Cortex of kidney (tissue), 1 donor: ENCODE results near the gene AGTRAP.

Source experiments
- DNase-seq: peaks from one replicate; lab custom pipeline; 2025; lab: John Stamatoyannopoulos, UW

Gene AGTRAP

DNA sequence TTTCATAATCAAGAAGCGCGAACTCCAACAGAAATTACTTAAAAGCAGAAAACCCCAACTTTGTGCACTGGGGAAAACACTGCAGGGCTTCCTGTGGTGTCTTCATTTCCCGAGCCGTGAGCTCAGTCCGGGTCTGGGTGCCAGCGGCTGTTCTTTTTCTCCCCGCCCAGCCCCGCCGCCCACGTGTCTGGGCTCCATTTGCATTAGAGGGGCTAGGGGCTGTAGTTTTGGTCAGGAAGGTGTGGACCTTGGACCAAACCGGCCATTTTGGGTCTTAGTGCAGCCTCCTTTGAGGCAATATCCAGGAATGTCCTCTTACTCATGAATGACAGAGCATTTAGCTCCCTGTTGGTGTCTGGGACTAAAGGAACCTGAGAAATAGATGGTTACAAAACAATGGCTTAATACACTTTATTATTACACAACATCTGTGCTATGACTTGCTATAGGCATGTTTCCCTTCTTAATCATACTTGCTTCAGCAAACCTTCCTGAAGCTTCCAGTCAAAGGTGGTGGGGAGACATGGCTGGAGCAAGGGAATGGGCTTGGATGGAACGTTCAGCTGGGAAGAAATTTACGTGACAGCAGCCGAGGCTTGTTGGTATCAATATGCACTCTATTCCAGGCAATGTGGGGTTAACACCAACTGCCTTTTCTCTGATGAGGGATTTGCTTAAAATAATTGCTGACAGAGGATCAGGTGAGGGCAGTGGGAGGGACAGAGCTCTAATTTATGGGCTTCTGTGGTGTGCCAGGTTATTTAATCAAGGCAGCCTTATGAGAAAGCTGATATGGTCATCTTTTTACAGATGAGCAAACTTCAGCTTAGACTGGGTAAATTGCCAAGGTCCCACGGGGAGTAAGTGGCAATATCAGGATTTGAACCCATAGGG, 1.1 kb downstream of the AGTRAP start:
- no peak for DNase-seq

DNA sequence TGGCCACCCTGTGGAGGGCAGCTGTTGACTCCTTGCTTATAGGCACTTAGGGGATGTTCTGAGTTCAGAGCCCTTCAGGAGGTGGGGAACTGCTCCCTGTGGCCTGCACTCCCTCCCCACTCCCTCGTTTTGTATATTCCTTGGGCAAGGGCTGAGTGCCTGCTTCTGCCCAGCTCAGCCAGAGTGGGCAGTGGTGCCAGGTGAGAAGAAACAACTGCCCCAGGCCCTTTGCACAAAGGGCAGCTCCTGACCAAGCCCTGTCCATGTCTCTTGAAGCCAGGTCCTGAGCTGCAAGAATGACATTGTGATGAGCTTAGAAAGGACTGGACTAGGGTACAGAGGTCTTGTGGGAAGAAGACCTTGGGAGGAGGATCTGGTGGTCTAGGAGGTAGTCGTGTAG, 2.2 kb downstream of the AGTRAP start:
- no peak for DNase-seq

DNA sequence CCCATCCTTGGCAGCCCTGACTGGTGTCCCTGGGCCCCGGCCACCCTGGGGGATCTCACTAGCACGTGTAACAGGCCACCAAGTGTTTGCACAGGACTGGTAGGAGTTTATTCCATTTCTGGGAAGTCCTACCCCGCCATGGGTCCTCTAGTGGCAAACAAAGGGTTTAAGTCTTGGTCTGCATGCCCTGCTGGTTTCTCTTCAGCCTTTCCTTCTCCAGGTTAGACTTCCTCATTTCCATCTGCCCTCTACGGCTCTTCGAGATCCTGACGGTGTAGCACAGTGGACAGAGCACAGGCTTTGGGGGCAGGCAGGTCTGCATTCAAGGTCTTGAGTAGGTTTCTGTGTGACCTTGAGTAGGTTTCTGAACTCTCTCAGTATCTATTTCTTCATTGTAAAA, 2.8 kb downstream of the AGTRAP start:
- no peak for DNase-seq

DNA sequence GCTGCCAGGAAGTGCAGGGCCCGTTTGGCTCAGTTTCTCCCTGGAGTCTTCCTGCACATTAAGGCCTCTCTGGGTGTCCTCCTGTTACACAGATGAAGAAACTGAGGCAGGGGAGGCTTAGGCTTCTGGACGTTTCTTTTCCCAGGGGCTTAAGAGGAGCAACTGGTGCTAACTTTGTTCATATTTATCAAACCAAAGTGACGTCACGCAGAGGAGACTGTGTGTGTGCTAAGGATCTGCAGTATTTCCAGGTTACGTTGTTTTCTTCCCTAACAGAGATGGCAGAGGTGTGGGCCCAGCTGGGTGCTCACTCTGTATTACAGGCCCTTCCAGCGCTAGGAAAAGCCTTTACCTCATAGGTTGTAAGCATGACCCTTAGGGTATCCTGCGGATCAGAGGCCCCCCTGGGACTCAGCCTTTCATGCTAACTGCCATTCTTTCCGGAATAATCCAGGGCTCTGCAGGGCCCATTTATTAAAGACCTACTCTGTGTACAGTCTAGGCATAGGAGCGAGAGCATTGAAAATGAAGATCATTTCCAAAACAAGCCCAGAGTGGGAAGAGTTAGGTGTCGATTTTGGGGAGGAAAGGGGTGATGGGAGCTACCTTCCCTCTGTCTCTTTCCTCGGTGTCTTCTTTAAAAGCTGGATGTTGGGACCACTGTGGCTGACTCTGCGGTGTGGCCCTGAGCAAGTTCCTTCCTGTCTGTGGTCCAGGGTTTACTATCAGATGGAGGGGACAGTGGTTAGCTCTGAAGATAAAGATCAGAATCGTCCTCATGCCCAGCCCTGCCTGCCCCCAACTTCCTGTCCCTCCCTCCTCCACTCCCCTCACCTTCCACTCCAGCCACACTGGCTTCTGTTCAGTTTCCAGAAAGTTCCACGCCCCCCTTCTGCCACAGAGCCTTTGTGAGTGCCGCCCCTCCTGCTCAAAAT, 4.6 kb downstream of the AGTRAP start:
- no peak for DNase-seq

DNA sequence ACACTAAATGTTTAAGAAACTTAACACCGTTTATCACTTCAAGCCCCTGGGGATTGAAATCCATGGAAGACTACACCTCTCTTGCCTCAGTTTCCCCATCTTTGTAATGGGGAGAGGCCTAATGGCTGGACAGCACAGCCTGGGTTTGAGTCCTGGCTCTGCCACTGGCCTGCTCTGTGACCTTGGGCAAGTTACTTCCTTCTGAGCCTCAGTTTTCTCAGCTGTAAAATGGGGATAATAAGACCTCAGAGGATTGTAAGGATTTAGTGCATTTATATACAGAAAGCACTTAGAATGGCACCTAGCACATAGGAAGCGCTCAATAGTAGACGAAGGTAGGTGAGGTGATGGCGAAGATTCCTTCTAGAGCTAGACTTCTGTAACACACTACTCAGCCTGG, 5.5 kb downstream of the AGTRAP start:
- no peak for DNase-seq

DNA sequence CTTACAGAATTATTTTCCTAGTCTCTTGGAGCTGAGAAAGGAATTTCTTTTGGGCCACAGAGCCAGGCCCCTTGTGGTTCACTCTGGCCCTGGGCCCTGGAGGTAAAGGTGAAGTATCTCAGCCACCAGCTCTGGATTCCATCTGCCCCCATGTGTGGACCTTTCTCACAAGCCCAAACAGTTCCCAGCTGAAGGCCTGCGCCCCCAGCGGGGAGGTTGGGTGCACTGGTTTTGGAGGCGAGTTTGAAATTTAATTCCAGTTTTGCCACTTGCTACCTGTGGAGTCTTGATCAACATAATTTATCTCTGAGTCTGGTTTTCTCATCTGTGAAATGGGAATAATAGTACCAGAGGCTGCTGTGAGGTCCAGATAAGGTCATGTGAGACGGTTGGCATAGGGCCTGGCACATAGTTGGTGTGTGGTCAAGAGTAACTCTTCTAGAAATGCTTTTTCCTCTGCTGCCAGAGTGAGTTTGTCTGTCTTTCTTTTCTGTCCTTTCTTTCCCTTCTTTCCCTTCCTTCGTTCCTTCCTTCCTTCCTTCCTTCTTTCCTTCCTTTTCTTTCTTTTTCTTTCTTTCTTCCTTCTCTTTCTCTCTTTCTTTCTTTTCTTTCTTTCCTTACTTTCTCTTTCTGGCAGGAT, 6.1 kb downstream of the AGTRAP start:
- no peak for DNase-seq

DNA sequence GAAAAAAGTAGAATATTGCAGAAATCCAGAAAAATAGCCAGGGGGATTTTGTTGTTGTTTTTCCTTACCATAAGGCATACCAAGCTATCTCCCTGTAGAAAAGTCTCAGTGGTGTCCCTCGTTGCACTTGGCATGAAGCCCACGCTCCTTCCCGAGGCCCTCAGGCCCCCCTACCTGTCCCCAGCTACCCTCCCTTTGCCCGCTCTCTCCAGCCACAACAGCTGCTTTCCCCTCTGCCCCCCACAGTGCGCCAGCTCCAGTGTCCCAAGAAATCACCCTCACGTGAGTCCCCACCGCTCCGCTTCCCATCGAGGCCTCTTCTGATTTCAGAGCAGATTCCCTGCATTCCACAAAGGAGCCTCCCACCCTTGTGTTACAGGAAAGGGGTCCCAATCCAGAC, 8.4 kb downstream of the AGTRAP start:
- DNase-seq: no peak

DNA sequence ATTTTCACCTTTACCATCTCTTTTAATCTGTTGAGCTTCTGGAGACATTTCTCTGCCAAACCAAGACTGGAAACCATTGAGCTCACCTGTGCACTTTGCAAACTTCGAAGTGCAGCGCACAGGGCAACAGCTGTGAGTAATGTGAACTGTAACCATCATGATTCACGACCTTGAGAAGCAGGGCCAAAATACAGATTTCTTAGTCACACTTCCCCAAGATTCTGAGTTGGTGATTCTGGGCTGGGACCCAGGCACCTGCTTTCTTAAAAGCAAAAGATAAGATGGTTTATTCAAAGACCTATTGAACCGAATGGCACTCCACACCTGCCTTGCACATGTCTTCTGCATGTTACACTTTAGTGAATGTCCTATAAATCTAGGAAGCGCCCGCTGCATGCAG, 10.2 kb downstream of the AGTRAP start:
- no peak for DNase-seq

DNA sequence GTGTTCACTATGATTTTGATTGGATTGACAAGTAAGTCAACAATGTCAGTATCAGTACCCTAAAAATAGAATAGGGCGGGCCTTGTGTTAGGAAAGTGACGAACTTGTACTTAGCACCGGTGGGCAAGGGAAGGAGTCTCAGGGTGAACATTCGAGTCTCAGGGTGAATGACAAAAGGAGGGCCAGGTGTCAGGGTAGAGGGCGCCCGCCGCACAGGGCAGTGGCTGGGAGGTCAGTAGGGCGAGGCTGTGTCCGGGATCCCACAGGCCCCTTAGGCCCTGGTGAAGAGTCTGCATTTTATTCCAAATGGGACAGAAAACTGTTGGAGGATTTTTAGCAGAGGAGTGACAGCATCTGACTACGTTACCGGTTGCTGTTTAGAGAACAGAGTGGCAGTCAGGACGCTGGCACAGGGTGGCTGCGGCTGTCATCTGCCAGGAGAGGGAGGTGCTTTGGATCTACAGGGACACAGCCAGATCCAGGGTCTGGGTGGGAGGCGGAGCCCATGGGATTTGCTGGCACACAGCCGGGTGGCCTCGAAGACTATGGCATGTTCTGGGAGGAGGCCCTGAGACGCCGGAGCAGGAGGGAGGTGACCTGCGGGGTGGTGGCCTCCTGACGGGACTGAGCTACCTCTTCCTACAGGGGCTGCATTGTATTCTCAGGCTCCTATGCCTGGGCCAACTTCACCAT, 11.0 kb downstream of the AGTRAP start:
- DNase-seq: no peak

DNA sequence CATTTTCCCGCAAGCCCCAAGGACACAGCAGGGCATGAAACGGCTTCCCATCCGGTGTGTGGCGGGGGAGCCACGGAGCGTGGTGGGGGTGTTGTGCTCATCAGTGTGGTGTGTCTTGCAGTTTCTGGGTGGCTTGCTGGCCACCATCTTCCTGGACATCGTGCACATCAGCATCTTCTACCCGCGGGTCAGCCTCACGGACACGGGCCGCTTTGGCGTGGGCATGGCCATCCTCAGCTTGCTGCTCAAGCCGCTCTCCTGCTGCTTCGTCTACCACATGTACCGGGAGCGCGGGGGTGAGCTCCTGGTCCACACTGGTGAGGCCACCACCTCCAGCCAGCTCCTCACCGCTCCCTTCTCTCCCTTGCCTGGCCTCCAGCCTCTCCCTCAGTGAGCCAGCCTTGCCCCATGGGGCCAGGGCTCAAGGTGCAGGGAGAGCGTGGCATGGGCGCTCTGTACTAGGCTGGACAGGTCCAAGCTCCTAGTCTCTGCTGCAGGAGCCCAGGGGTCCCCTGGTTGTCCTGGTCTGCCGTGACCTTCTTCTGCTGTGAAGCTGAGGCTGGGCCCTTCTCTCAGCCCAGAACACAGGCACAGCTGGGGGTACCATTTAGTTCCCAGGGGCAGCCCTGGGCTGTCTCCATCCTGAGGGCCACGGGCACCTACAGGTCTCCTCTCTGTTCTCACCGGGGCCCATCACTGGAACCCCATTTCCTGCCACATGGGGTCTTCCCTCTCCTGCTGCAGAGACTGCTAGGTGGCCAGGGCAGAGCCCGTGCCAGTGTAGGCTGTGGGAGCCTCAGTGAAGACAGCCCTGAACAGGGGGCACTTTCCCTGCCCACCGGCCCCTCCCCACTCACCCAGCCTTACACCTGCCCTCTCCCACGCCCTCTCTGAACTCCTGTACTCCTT, 12.6 kb downstream of the AGTRAP start:
- DNase-seq: no peak

DNA sequence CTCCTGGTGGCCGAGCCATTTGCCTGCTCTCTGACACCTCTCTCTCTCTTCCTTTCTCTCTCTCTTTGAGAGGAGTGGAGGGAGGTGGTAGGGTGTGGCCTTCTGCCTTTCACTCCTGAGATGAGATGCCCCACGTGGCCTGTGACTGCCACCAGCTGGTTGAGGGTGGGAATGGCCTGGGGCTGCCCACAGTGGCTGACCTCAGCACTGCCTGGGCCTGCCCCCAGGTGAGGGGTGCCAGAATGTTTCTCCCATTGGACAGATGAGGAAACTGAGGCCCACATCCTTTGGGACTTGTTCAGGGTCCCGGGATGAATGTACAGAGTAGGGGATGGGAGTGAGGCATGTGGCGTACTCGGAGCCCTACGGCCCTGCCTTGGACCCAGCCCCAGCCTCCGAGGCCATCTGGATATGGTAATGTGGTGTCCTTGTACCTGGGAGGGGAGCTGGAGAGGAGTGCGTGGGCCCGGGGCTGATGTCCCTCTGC, 13.3 kb downstream of the AGTRAP start:
- DNase-seq: no peak

DNA sequence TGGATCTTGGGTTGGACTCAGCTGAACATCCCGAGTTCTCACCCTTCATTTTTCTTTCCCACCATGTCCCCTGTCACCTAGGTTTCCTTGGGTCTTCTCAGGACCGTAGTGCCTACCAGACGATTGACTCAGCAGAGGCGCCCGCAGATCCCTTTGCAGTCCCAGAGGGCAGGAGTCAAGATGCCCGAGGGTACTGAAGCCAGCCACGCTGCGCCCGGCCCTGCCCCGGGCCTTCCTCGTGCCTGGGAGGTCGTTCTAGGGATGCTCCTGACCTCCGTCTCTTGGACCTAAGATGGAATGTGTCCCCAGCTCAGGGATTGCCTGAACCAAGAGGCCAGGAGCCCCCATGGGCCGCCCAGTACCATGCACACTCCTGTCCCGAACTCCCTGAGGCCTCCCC, 14.1 kb downstream of the AGTRAP start:
- no peak for DNase-seq

DNA sequence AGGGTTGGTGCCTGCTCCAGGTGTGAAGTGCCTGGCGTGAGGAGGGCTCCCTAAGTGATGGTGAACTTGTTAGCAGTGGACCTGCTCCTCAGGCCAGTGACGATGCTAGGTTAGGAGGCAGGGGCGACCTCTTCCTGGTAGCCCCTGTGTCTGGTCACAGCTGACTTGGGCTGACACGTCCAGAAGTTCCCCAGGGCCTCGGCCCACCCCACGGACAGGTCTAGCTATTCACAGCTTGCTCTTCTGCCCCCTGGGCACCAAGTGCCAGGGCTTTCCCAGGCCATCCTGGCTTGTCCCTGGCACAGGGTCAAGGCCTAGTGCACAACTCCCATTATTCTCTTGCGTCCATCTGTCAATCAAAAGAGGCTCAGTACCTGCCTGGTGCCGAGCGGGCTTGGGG, 15.2 kb downstream of the AGTRAP start:
- DNase-seq: no peak

DNA sequence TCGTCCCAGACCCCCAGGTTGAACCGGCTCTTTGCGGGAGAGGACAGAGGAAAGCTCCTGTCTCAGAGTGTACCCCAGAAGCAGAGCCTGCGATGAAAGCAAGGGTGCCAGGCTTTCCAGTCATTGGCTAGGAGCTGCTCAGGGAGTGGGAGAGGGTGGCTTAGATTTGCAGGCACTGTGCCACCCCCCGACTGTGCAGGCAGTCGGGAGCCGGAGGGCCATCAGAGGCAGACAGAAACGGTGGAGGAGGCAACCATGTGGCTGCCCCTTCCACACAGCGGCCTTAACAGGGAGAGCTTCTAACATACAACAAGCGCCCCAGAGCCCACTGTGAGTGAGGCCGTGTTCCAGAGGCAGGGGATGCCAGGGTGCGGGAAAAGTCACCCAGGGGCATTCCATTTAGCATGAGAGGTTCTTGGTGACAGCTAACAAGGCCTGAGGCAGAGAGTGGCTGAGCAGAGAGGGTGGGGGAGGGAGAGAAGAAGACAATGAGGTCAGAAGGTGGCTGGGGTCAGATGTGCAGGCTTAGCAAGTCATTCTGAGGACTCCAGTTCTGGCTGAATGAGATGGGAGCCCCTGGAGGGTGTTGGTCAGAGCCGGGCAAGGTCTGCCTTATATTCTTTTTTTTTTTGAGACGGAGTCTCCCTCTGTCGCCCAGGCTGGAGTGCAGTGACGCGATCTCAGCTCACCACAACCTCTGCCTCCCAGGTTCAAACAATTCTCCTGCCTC, 16.6 kb downstream of the AGTRAP start:
- no peak for DNase-seq

DNA sequence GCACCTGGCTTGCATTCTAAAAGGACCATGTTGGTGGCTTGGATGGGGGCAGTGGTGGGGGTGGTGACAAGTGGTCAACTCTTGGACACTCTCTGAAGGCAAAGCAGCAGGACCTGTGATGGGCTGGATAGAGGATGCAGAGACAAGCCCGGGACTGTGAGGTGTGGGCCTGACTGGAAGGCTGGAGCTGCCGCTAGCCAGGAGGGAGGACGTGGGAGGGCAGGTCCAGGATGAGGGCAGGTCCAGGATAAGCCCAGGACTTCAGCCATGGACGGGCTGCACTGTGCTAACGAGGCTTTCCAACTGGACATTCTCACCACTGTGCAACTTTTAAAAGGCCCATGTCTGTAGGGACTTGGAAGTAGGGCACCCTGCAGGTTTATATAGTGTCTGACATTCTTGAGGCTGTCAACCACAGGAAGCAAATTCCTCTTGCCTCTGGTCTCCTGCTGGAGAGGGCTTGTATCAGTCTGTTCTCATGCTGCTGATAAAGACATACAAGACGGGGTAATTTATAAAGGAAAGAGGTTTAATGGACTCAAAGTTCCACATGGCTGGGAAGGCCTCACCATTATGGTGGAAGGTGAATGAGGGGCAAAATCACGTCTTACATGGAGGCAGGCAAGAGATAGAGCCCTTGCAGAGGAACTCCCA, 17.7 kb downstream of the AGTRAP start:
- DNase-seq: no peak

DNA sequence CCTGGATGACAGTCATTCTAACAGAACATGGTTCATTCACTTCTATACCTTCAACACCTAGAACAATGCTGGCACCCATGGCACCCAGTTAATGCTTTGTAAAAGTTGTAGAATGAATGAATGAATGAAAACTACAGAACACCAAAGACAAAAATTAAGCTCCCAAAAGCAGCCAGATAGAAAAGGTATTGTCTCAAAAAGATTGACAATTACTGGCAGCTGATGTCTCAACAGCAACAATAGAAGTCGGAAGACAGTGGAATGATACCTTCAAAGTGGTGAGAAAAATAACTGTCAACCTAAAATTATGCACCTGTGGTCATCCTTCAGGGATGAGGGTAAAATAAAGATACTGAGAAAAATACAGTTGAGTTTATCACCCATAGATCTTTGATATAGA, 21.1 kb downstream of the AGTRAP start:
- no peak for DNase-seq

DNA sequence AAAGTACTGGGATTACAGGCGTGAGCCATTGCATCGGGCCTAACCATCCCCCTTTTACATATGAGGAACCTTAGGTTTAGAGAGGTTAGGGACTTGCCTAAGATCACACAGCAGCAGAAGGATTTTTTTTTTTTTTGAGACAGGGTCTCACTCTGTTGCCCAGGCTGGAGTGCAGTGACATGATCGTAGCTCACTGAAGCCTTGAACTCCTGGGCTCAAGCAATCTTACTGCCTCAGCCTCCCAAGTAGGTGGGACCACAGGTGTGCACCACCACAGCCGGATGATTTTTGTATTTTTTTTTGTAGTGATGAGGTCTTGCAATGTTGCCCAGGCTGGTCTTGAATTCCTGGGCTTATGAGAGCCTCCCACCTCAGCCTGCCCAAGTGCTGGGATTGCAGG, 23.9 kb downstream of the AGTRAP start:
- no peak for DNase-seq

DNA sequence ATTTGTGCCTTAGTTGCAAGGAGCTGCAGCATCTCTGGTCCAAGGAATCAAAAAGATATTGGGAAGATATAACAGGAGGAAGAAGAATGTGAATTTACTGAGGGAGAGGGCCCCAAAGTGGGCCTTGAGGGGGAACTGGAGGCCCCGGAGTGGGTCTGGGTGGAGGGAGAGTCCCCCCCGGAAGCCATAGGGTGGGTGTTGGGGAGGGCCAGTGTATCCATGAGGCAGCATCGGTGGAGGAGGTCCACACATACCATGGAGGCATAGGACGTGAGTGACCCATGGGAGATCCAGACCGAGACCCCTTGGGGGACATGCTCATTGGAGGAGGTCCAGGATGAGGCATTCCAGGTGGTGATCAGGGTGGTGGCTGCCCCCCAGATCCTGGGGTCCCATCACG, 25.3 kb downstream of the AGTRAP start:
- no peak for DNase-seq

DNA sequence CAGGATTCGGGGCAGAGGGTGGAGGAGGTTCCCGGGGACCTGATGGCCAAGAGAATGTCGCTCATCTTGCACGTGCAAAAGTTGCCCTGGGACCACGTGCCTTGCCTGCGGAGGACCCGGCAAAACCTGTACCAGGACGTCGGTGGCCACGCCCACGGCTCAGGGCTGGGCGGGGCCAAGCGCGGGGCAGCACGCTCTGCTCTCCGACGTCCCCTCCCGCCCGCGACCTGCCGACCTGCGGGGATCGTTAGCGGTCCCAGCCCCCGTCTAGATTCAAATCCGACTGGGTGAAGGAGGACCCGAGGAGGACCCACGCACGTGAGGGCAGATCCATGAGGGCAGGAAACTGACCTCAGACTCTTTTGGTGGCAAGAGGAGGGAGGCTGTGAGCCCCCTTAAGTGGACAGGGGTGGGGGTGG, 26.1 kb downstream of the AGTRAP start, which contains the start of gene C1orf167:
Gene C1orf167 (plus strand): TSS at position 206 of the 419 bp plus-strand sequence. CDS start 2,208 bp downstream, outside the sequence.
- DNase-seq: no peak
